WTC11 (cell line): ENCODE results near the gene KCNT1. TPM values are rescaled to one million over a fixed set of nuclear protein-coding genes. Genes with fewer than 3 reads are reported as not detected.
A peak's percentile ranks its signal among the peaks of the same experiment; 100 is the strongest.

Source experiments
- ATAC-seq: fragments of 200-7000 bp; cut with Tn5 transposase; 2 replicates; pipeline ENCODE4 v1.10.0; 2021; ENCODE audit warnings: mild to moderate bottlenecking, moderate library complexity
- CTCF ChIA-PET: fragments of 300-600 bp; sonication (Branson Sonifier 250); formaldehyde crosslinking; loops from one replicate; lab custom pipeline; 2021; ENCODE audit warnings: antibody characterized with exemption; lab: Charles Lee
- POLR2A ChIA-PET: fragments of 350-600 bp; sonication (Branson Sonifier 250); formaldehyde crosslinking; loops from one replicate; lab custom pipeline; 2021; ENCODE audit warnings: antibody characterized with exemption; lab: Charles Lee
- DNase-seq: peaks from one replicate; pipeline ENCODE4 v3.0.0; 2021; ENCODE audit warnings: low spot score
- H3K27ac Mint-ChIP-seq: 2 replicates; pipeline ENCODE4 v1.8.0; 2021; ENCODE audit warnings: mixed read lengths
- H3K27me3 Mint-ChIP-seq: 2 replicates; pipeline ENCODE4 v1.8.0; 2021; ENCODE audit warnings: low read depth, mild to moderate bottlenecking, moderate library complexity, mixed read lengths
- H3K36me3 Mint-ChIP-seq: 2 replicates; pipeline ENCODE4 v1.8.0; 2021; ENCODE audit warnings: mixed read lengths
- H3K4me1 Mint-ChIP-seq: 2 replicates; pipeline ENCODE4 v1.8.0; 2022; ENCODE audit warnings: mixed read lengths
- H3K4me3 Mint-ChIP-seq: 2 replicates; pipeline ENCODE4 v1.8.0; 2021; ENCODE audit warnings: mild to moderate bottlenecking, moderate library complexity, mixed read lengths
- H3K9me3 Mint-ChIP-seq: 2 replicates; pipeline ENCODE4 v1.8.0; 2021; ENCODE audit warnings: mixed read lengths
- E2F4 ChIP-seq: sonication (generic); formaldehyde crosslinking; IDR thresholded peaks from 2 replicates; pipeline ENCODE4 v1.8.1; 2022; ENCODE audit warnings: low read depth, mild to moderate bottlenecking, moderate library complexity, missing genetic modification reagents, borderline replicate concordance
- EMX1 ChIP-seq: fragments of 250-450 bp; sonication (Bioruptor Pico); IDR thresholded peaks from 2 replicates; pipeline ENCODE4 v1.8.0; 2021; ENCODE audit warnings: mild to moderate bottlenecking
- ETV6 ChIP-seq: sonication (generic); formaldehyde crosslinking; IDR thresholded peaks from 2 replicates; pipeline ENCODE4 v1.8.1; 2022; ENCODE audit warnings: mild to moderate bottlenecking, missing genetic modification reagents
- FOXK1 ChIP-seq: sonication (generic); formaldehyde crosslinking; IDR thresholded peaks from 2 replicates; pipeline ENCODE4 v1.8.0; 2022; ENCODE audit warnings: mild to moderate bottlenecking, moderate library complexity, missing genetic modification reagents
- HMGA2 ChIP-seq: fragments of 250-450 bp; sonication (Bioruptor Pico); IDR thresholded peaks from 2 replicates; pipeline ENCODE4 v1.4.0; 2021; ENCODE audit warnings: mild to moderate bottlenecking, moderate library complexity
- MLX ChIP-seq: sonication (generic); formaldehyde crosslinking; IDR thresholded peaks from 2 replicates; pipeline ENCODE4 v1.8.1; 2023; ENCODE audit warnings: mild to moderate bottlenecking, missing genetic modification reagents, moderate library complexity
- NR3C1 ChIP-seq: sonication (generic); formaldehyde crosslinking; conservative IDR thresholded peaks from 2 replicates; pipeline ENCODE4 v1.8.1; 2023; ENCODE audit warnings: low read depth, mild to moderate bottlenecking, missing genetic modification reagents
- OVOL2 ChIP-seq: fragments of 250-450 bp; sonication (Bioruptor Pico); IDR thresholded peaks from 2 replicates; pipeline ENCODE4 v1.9.0; 2021; ENCODE audit warnings: mild to moderate bottlenecking, borderline replicate concordance
- PRRX2 ChIP-seq: fragments of 250-450 bp; sonication (Bioruptor Pico); IDR thresholded peaks from 2 replicates; pipeline ENCODE4 v1.8.0; 2021; ENCODE audit warnings: mild to moderate bottlenecking
- TEAD1 ChIP-seq: sonication (generic); formaldehyde crosslinking; IDR thresholded peaks from 2 replicates; pipeline ENCODE4 v1.8.0; 2022; ENCODE audit warnings: mild to moderate bottlenecking, missing genetic modification reagents
- TEAD4 ChIP-seq: sonication (generic); formaldehyde crosslinking; IDR thresholded peaks from 2 replicates; pipeline ENCODE4 v1.8.0; 2022; ENCODE audit warnings: mild to moderate bottlenecking, missing genetic modification reagents
- TP53 ChIP-seq: sonication (generic); formaldehyde crosslinking; IDR thresholded peaks from 2 replicates; pipeline ENCODE4 v1.8.1; 2023; ENCODE audit warnings: mild to moderate bottlenecking, missing genetic modification reagents
- USF1 ChIP-seq: sonication (generic); formaldehyde crosslinking; IDR thresholded peaks from 2 replicates; pipeline ENCODE4 v1.8.0; 2022; ENCODE audit warnings: mild to moderate bottlenecking, missing genetic modification reagents
- ZBTB21 ChIP-seq: sonication (generic); formaldehyde crosslinking; IDR thresholded peaks from 2 replicates; pipeline ENCODE4 v1.8.1; 2023; ENCODE audit warnings: mild to moderate bottlenecking, missing genetic modification reagents, borderline replicate concordance
- ZMAT4 ChIP-seq: fragments of 250-450 bp; sonication (Bioruptor Pico); IDR thresholded peaks from 2 replicates; pipeline ENCODE4 v1.9.0; 2021; ENCODE audit warnings: mild to moderate bottlenecking
- ZNF532 ChIP-seq: fragments of 250-450 bp; sonication (Bioruptor Pico); IDR thresholded peaks from 2 replicates; pipeline ENCODE4 v1.9.0; 2021; ENCODE audit warnings: mild to moderate bottlenecking, borderline replicate concordance
- total RNA-seq: library from RNA; stranded (reverse); gene quantifications from 3 replicates; pipeline ENCODE4 v1.2.3, GENCODE V29; 2021

Gene KCNT1
- total RNA-seq, 1 experiment from 2014 or later = 0.13 TPM

- H3K27me3 Mint-ChIP-seq = no peaks in the 10 kb centered on the region
- peaks cover 4% of the 10 kb centered on the region; the same call in 1 of the 2 replicates for H3K4me1 Mint-ChIP-seq
- peak; percentile 13; the same call in 1 of the 2 replicates for ATAC-seq
- no peak for DNase-seq
- no peak overlapping the region for H3K4me3 Mint-ChIP-seq
- H3K36me3 Mint-ChIP-seq = peaks cover 78% of the 10 kb centered on the region
- peak overlapping the region; percentile 54; the same call in 1 of the 2 replicates for H3K27ac Mint-ChIP-seq
- POLR2A ChIA-PET = no interaction called here
- no peaks in the 10 kb centered on the region for H3K9me3 Mint-ChIP-seq
- TF ChIP-seq ZBTB21 (CRISPR knock-in tag) (no peak), NR3C1 (CRISPR knock-in tag) (no peak), HMGA2 (CRISPR knock-in tag) (no peak), PRRX2 (CRISPR knock-in tag) (no peak), FOXK1 (no peak), TP53 (CRISPR knock-in tag) (no peak), EMX1 (CRISPR knock-in tag) (no peak), E2F4 (no peak), TEAD4 (CRISPR knock-in tag) (no peak), ETV6 (CRISPR knock-in tag) (no peak), OVOL2 (CRISPR knock-in tag) (no peak), ZMAT4 (CRISPR knock-in tag) (no peak), ZNF532 (CRISPR knock-in tag) (no peak)
- CTCF ChIA-PET = interaction anchor here (1.4 kb wide), 1 partner anchor 118 kb away, joined by 3 read pairs; no protein-coding TSS in a partner anchor
Measured at GRCh38 chr9:135815830-135816650, 114.1 kb downstream of the KCNT1 start.

GRCh38 chr9:135816651-135816970 lies 114.6 kb downstream of the KCNT1 start:
- Mint-ChIP-seq H3K27me3 (no peaks in the 10 kb centered on the region), H3K4me1 (peaks cover 4% of the 10 kb centered on the region; the same call in 1 of the 2 replicates), H3K36me3 (peaks cover 76% of the 10 kb centered on the region)
- CTCF ChIA-PET = interaction anchor here (1.4 kb wide), 1 partner anchor 118 kb away, joined by 3 read pairs; no protein-coding TSS in a partner anchor
- no peak for TF ChIP-seq MLX (CRISPR knock-in tag)
- no peak for TF ChIP-seq HMGA2 (CRISPR knock-in tag)
- TF ChIP-seq USF1 (CRISPR knock-in tag) = no peak
- no peak for TF ChIP-seq TEAD1 (CRISPR knock-in tag)
- TF ChIP-seq, all 79 proteins: peak for 0
- Mint-ChIP-seq H3K9me3 (no peaks in the 10 kb centered on the region), H3K4me3 (no peak overlapping the region), H3K27ac (no peak overlapping the region; the same call in 1 of the 2 replicates)
- POLR2A ChIA-PET = no interaction called here
- DNase-seq (no peak), ATAC-seq (no peak)
